Forelimb muscle (tissue), 1 donor: ENCODE data around the gene NUP98. TPM values are rescaled to one million over a fixed set of nuclear protein-coding genes. Genes with fewer than 3 reads are reported as not detected.
"Not testable (repeated sequence)": the region's sequence is repeated elsewhere in the genome, so short reads cannot be mapped to it uniquely, and the experiment has no call there.

Experiments
- DNase-seq: peaks from one replicate; pipeline ENCODE4 v3.0.0-alpha.2; 2013; ENCODE audit warnings: low read depth
- polyA plus RNA-seq: library from polyadenylated mRNA; unstranded; fragments of 120-200 nt; gene quantifications from one replicate; pipeline ENCODE4 v1.2.1, GENCODE V29; 2013; ENCODE audit not compliant: insufficient read length

NUP98 gene
- polyA plus RNA-seq, 1 donor = 36.8 TPM

DNA sequence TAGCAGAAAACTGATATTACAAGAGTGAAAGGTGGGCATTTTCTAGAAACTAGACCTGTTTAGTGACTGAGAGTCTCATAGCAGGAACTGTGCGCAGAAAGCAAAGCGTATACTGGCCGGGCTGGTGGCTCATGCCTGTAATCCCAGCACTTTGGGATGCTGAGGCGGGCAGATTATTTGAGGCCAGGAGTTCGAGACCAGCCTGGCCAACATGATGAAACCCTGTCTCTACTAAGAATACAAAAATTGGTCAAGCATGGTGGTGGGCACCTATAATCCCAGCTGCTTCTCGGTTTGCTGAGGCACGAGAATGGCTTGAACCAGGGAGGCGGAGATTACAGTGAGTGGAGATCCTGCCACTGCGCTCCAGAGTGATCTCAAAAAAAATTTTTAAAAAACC lies 1.8 kb upstream of the NUP98 start:
- DNase-seq = no peak

DNA sequence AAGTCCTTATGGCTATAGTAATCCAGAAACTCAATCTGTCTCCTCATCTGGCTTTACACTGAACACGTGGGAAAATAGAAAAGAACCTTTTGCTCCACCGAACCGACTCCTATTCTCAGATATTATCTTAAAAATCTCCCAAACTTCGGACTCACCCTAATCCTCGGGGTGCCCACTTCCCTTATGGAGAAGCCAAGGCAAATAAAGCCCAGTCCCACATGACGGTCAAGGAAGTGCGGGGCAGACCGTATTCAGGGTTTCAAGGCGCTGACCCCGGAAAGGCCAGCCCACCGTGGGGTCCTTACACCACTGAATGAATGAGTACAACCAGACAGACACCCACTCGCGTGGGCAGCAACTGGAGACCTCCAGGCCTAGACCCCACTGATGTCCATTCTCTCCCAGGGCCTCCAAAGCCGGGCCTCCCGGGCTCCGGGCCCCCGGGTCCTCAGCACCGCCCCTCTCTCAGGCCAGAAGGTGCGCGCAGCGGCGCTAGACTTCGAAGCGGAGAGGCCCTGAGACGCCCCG lies 489 bp downstream of the NUP98 start:
- DNase-seq = no peak

DNA sequence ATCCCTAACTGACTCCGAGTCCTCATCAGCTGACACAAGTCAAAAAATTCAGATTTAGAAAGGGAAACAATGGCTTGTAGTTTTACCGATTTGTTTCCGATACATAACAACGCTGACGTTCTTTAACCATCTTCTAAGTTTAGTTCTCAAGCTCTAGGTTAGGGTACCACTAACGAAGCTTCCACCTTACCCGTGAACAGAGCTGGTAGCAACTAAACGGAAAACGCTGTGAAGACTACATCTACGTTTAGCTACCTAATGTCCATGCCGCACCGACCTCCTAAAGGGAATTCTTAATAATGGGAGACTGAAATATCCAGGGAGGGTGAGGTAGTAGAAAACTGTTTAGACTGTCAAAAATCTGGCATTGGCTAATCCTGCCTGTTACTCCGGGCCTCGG lies 1.0 kb downstream of the NUP98 start:
- no peak for DNase-seq

DNA sequence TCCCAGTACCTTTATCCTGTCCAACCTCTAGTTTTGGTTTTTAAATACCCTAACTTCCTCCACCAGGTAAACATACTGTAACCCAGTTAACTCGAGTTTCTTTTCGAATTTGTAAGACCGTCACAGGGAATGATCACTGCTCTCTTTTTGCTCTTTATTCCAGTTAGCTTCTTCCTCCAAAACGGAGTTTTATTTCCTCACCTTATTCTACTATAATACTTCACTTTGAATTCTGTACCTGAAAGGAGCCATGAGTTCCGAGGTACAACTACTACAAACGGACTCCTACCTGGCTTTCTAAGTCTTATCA lies 1.4 kb downstream of the NUP98 start:
- DNase-seq = no peak

DNA sequence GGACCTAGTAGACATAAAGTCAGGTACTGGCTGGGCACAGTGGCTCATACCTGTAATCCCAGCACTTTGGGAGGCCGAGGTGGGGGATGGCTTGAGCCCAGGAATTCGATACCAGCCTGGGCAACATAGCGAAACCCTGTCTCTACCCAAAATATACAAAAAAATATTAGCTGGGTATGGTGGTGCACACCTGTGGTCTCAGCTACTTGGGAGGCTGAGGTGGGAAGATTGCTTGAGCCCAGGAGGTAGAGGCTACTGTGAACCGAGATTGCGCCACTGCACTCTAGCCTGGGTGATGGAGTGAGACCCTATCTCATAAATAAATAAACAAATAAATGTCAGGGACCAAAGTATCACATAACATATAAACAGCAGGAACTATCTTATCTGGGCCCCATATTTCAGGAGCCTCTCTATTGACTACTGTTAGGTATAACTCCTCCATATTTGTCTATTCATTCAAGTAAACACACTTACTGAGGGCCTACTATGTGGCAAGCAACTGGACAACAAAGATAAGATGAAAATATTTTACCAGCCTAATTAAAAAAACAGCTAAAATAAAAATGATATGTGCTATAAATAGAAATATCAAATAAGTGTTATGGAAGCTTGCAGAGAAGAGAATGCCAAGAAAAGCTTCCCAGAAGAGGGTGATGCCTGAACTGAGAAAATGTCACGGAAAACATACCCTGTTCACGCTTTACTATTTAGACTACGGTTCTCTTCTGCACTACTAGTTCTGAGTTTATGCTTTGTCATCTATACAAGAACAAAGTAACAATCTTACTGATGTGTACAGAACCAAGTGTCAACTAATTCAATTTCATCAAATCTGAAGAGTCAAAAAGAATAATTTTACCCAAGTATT lies 2.0 kb downstream of the NUP98 start:
- DNase-seq = no peak

DNA sequence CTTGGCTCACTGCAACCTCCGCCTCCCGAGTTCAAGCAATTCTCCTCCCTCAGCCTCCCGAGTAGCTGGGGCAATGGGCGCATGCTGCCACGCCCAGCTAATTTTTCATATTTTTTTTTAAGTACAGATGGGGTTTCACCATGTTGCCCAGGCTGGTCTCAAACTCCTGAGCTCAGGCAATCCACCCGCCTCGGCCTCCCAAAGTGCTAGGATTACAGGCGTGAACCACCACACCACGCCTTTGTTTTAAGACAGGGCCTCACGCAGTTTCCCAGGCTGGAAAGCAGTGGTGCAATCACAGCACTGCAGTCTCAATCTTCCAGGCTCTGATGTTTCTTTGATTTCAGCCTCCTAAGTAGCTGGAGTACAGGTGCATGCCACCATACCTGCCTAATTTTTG lies 3.0 kb downstream of the NUP98 start:
- DNase-seq = not testable (repeated sequence)

DNA sequence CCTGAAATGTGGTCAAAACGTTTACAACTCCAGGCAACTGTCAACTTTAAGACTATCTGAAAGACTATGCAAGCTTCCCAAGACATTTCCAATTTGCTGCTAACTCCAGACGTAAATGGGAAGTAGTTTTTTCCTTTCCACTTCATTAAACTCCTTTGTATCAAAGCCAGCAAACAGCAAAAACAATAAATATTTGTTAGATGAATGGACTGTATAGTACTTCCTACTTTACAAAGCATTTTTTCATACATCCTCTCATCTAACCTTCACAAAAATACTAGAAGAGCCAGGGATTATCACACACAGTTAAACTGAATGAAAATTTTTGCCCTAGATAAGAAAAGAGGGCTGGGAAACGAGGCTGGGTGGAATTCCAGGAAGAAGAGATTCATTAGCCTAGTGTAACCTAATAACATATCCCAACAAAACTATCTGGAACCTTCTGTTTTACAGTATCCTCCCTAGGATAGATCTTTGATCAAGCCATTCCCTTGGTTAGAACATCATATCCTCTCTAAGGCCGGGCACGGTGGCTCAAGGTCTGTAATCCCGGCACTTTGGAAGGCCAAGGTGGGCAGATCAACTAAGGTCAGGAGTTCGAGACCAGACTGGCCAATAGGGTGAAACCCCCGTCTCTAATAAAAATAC lies 10.4 kb downstream of the NUP98 start:
- DNase-seq = no peak

DNA sequence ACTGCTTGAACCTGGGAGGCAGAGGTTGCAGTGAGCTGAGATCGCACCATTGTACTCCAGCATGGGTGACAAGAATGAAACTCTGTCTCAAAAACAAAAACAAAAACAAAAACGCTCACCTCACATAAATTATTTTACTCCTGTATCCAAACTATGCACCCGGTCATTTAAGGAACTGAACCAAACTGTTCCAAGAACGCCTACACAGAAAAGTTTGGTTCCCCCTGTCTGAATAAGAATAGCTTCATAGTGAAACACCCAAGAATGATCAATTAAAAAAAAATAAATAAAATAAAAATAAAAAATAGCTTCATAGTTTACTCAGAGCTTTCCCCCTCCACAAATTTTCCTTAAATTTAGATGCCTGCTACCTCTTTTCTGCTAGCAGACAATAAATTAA lies 13.7 kb downstream of the NUP98 start:
- no peak for DNase-seq

DNA sequence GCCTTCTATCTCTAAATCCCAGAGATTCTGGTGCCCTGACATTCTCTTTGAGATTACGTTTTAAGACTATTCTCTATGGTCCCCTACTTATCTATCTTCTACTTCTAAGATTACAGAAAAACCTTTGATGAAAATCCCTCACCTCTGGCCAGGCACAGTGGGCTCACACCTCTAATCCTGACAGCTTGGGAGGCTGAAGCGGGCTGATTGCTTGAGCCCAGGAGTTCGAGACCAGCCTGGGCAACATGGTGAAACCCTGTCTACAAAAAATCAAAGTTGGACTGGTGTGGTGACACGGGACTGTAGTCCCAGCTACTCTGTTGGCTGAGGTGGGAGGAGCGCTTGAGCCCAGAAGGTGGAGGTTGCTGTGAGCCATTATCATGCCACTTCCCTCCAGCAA lies 14.4 kb downstream of the NUP98 start:
- no peak for DNase-seq

DNA sequence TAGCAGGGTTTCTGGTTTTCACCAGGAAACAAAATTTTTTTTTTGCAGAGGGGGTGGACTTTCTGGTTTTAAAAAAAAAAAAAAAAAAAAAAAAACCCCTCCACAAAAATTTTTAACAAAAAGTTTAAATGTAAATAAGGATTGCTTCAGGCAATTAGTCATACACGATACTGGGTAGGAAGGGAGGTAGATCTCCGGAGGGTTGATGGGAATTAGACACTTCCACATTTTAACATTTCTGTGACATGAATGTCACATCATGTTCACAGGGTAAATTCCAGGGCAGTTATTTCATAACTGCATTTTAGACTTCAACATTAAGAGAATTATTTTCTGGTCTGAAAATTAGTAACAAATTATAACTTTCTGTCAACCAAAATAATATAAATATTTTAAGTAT lies 15.9 kb downstream of the NUP98 start:
- no peak for DNase-seq

DNA sequence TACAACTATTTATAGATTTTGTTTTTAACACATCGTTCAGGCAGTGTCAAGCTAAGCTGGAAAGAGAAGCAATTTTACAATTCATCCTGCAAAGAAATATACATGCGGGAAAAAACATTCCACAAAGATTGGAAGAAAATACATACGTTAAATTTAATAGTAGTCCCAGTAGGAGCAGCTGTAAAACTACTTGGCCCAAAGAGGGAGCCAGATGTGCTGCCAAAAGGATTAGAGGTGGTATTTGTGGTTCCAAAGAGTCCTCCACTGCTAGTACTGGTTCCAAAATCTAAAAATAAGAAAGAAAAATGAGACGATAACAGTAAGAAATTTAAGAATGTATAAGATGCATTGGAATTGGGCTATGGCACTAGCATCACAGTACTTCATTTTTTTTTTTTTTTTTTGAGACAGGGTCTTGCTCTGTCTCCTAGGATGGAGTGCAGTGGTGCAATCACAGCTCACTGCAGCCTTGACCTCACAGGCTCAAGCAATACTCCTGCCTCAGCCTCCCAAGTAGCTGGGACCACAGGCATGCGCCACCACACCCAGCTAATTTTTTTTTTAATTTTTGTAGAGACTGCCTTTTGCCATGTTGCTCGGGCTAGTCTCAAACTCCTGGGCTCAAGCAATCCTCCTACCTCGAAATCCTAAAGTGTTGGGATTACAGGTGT lies 21.5 kb downstream of the NUP98 start:
- DNase-seq = no peak

DNA sequence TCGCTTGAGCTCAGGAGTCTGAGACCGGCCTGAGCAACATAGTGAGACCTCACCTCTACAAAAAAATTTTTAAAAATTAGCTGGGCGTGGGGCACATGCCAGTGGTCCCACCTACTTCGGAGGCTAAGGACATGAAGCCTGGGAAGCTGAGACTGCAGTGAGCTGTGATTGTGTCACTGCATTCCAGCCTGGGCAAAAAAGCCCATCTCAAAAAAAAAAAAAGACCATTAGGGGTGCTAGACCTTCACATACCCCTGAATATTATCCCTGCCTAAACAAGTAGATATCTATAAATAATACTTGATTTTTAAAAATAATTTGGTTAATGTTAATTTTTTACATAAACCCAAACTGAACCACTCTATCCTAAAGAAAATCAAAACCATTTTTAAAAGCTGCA lies 24.2 kb downstream of the NUP98 start:
- DNase-seq = no peak

DNA sequence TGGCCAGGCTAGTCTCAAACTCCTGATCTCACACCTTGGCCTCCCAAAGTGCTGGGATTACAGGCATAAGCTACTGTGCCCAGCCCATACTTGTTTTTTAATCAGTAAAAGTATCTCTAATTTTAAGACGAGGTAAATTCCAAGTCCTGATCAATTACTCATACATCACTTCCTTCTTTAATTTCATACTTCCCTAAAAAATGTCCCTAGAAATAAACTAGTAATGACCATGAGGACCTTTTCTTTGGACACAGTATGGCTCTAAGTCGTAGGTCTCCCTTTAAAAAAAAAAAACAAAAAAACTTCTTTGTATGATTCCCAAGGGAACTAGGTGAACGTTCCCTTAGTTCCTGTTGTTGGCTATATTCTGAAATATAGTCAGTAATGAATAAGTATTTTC lies 29.8 kb downstream of the NUP98 start:
- DNase-seq = no peak

DNA sequence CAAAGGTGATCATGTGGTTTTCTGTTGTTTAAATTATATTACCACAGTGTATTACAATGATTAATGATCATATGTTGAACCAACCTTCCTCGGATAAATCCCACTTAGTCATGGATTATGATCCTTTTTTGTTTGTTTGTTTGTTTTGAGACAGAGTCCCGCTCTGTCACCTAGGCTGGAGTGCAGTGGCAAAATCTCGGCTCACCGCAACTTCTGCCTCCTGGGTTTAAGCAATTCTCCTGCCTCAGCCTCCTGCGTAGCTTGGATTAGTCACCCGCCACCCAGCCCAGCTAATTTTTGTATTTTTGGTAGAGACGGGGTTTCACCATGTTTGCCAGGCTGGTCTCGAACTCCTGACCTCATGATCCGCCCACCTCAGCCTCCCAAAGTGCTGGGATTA lies 30.5 kb downstream of the NUP98 start:
- DNase-seq = not testable (repeated sequence)

DNA sequence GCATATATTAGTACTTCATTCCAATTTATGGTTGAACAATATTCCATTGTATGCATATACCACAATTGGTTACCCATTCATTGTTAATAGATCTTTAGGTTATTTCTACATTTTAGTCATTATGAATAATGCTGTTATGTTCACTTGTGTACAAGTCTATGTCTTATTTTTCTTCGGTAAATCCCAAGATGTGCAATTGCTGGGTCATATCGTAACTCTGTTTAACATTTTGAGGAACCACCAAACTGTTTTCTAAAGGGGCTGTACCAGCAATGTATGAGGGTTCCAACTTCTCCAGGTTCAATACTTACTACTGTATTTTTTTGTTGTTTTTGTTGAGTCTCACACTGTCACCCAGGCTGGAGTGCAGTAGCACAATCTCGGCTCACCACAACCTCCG lies 33.1 kb downstream of the NUP98 start:
- no peak for DNase-seq

DNA sequence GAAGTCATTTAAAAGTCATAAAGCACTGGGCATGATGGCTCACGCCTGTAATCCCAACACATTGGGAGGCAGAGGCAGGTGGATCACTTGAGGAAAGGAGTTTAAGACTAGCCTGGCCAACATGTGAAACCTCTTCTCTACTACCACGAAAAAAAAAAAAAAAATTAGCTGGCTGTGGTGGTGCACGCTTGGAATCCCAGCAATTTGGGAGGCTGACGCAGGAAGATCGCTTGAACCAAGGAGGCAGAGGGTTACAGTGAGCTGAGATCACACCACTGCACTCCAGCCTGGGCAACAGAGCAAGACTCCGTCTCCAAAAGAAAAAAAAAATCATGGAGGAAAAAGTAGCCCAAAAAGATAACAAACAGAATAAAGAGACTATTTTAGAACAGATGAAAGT lies 42.2 kb downstream of the NUP98 start:
- no peak for DNase-seq

DNA sequence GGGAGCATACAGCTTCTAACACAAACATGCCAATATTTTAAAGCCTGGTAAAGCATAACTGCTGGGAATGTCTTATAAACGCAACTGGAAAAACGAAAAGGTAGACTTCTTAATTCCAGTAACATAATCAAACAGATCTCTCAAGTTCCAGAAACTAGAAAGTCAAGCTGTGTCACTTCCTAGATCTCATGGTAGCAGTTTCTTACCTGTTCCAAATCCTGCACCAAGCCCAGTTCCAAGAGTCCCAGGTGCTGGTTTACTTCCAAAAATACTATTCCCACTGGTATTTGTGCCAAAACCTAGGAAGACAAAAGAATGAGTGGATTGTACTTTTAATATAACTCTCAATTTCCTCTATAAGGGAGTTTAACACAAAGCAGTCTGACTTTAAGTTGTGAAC lies 44.2 kb downstream of the NUP98 start:
- no peak for DNase-seq

DNA sequence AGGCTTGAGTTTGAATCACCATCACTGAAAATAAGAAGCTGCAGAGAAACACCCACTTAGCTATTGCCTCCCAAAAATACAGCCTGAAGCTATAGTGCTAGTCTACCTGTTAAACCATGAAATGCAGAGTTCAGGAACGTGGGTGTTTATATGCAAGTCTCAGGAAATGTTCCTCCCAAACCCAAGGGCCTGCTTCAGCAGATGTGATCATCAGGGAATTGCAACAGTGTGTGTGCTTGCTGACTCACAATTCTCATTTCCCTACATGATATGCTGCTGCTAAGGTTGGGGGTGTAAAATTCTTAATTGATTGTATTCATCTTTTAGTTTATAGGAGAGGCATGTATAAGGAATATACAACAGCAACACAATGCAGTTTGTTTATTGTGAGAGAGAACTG lies 49.6 kb downstream of the NUP98 start:
- DNase-seq = no peak

DNA sequence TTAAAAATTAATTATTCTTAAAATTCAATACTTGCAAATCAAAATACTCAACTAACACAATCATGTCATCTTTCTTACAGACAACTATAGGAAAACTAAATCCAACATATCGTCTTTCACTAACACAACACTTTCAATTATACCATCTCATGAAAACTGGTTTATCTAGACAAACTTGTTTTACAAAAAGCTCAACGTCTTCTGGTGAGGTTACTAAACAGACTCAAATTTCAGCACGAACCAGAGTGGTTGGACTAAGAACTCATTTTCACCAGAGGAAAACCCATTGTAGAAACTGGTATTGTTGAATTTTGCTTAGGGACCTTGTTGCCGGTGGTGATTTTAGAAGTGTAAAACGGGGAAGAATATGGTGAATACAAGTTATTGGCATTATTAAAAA lies 52.2 kb downstream of the NUP98 start:
- DNase-seq = no peak

DNA sequence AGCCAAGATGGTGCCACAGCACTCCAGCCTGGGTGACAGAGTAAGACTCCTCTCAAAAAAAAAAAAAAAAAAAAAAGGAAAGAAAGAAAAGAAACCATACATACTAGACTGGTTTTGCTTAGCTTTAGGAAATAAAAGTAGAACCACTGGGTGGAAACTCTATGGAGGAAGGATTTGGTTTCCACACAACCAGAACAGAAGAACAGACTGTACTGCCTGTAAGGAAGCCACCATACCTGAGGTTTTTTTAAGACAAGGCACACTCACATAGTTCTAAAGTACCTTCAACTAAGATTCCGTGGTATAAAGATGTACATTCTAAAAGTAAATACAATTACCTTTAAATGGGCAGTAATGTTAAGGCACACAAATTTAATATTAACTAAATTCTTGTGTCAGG lies 58.6 kb downstream of the NUP98 start:
- no peak for DNase-seq

DNA sequence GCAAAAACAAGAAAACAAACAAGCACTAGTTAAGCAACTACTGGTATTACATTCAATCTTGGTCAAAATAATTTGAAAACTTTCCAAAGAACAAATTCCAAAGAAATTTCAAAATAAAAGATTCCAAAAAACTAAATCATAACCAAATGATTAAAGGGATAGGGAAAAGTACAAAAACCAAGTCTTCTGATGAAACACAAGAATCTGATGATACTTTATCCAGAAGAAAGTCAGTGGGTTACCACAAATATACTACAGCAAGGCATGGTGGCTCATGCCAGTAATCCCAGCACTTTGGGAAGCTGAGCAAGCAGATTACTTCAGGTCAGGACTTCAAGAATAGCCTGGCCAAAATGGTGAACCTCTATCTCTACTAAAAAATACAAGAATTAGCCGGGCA lies 59.1 kb downstream of the NUP98 start:
- DNase-seq = no peak

DNA sequence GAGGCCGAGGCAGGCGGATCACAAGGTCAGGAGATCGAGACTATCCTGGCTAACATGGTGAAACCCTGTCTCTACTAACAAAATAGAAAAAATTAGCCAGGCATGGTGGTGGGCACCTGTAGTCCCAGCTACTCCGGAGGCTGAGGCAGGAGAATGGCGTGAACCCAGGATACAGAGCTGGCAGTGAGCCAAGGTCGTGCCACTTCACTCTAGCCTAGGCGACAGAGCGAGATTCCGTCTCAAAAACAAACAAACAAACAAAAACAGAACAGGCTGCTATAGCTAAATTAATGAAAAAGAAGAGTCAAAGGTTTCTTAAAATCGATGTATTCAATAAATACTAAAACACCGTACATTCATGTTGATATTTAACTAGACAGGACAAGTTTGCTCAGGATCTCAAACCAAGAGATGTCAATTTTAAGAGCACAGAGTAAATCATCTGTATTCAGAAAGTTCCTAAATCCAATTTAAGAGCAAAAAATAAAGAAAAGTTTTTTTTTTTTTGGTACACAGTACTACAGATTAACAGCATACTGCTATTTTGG lies 59.9 kb downstream of the NUP98 start:
- no peak for DNase-seq

DNA sequence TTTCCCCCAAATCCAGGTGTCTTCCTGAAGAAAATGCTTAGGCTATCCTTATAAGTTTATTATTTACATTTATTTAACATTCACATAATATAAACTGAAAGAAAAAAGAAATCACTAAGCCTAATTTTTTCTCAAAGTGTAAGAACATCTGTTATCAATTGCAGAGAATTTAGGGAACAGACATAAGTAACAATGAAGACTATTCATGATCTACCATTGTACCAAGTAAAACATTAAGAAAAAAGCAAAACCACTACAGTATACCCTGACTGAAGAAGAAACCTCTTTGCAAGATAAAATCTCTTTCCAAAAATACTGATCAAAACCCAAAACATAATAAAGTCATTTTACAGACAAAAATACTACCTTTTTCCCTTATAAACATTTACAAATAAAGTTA lies 60.5 kb downstream of the NUP98 start:
- DNase-seq = no peak
